HepG2 (cell line): ENCODE results near the gene LGI4. TPM values are rescaled to one million over a fixed set of nuclear protein-coding genes. Genes with fewer than 3 reads are reported as not detected.
A peak's percentile ranks its signal among the peaks of the same experiment; 100 is the strongest.

Experiments used
- ATAC-seq: fragments of 200-7000 bp; cut with Tn5 transposase; 3 replicates; pipeline ENCODE4 v1.9.1; 2020; ENCODE audit warnings: mild to moderate bottlenecking, moderate library complexity
- BruUV-seq: library from RNA; stranded (reverse); fragments of 400-500 nt; replicated peaks from 2 replicates; lab custom pipeline; 2021; lab: Mats Ljungman, UMichigan
- CTCF ChIA-PET: fragments of 300-600 bp; formaldehyde crosslinking; extraction: SDS; loops from one replicate; lab custom pipeline; 2021; ENCODE audit warnings: low total read pairs, inconsistent platforms, low intra/inter-chr PET ratio; lab: Yijun Ruan, JAX
- POLR2A ChIA-PET: fragments of 350-600 bp; sonication (Branson Sonifier 250); formaldehyde crosslinking; loops from one replicate; lab custom pipeline; 2020; ENCODE audit warnings: antibody characterized with exemption, inconsistent platforms; lab: Yijun Ruan, JAX
- DNase-seq: peaks from one replicate; pipeline ENCODE4 v3.0.0-alpha.2; 2015; ENCODE audit warnings: low spot score
- FAIRE-seq: peaks from 3 replicates; lab custom pipeline; 2011; peaks lifted over from hg19 to GRCh38; lab: Jason Lieb, UNC
- H2AFZ ChIP-seq: one replicate; pipeline ENCODE4 v1.6.1; 2011; ENCODE audit warnings: low read length, inconsistent platforms
- H3K27ac ChIP-seq: fragments of 300-600 bp; 3 replicates; pipeline ENCODE4 v1.8.0; 2011; ENCODE audit warnings: mixed run types, mild to moderate bottlenecking, mixed read lengths, low read length, inconsistent platforms; ENCODE audit not compliant: insufficient read depth; ENCODE audit errors: extremely low read length
- H3K27me3 ChIP-seq, 2 experiments: fragments of 200-600 bp in 1 of 2; 2 replicates in 1 of 2; 3 replicates in 1 of 2; pipeline versions ENCODE4 v1.6.0 to v1.8.0; 2011; ENCODE audit warnings: low read length in 2 of 2, mild to moderate bottlenecking in 2 of 2, moderate library complexity in 2 of 2, inconsistent platforms in 1 of 2; ENCODE audit not compliant: insufficient read depth in 2 of 2, control insufficient read depth in 1 of 2
- H3K36me3 ChIP-seq, 2 experiments: fragments of 200-600 bp in 1 of 2; replicated peaks in 1 of 2; 2 replicates in 1 of 2; 3 replicates in 1 of 2; pipeline versions ENCODE4 v1.5.1 to v1.8.0; 2011; ENCODE audit warnings: low read length in 2 of 2, inconsistent platforms in 1 of 2; ENCODE audit not compliant: insufficient read depth in 2 of 2, control insufficient read depth in 1 of 2
- H3K4me1 ChIP-seq: 2 replicates; pipeline ENCODE4 v1.5.1; 2012; ENCODE audit warnings: low read length, inconsistent platforms; ENCODE audit not compliant: insufficient read depth
- H3K4me2 ChIP-seq: 2 replicates; pipeline ENCODE4 v1.6.0; 2011; ENCODE audit warnings: low read depth, low read length, inconsistent platforms
- H3K4me3 ChIP-seq, 3 experiments: fragments of 200-600 bp in 1 of 3; sonication (generic), shearing (Covaris generic) in 1 of 3; replicated peaks in 1 of 3; 2 replicates each; pipeline ENCODE4 v1.5.1; 2011 to 2016; ENCODE audit warnings: low read length in 3 of 3, inconsistent platforms in 2 of 3, low read depth in 2 of 3, mild to moderate bottlenecking in 2 of 3, control low read depth in 1 of 3, mixed read lengths in 1 of 3; ENCODE audit not compliant: insufficient read depth in 1 of 3
- H3K79me2 ChIP-seq: one replicate; pipeline ENCODE4 v1.6.1; 2011; ENCODE audit warnings: low read length, inconsistent platforms; ENCODE audit not compliant: insufficient read depth
- H3K9ac ChIP-seq: 2 replicates; pipeline ENCODE4 v1.6.0; 2011; ENCODE audit warnings: mild to moderate bottlenecking, low read depth, low read length, inconsistent platforms; ENCODE audit not compliant: insufficient read depth
- H3K9me3 ChIP-seq: 2 replicates; pipeline ENCODE4 v1.5.1; 2012; ENCODE audit warnings: mild to moderate bottlenecking, low read length
- H4K20me1 ChIP-seq: 2 replicates; pipeline ENCODE4 v1.6.0; 2011; ENCODE audit warnings: inconsistent platforms, mild to moderate bottlenecking, low read length, moderate library complexity; ENCODE audit not compliant: insufficient read depth
- IRF2 ChIP-seq: IDR thresholded peaks from 2 replicates; pipeline ENCODE4 v1.6.1; 2018; ENCODE audit warnings: missing genetic modification reagents, missing compliant biosample characterization
- KLF11 ChIP-seq: IDR thresholded peaks from 2 replicates; pipeline ENCODE4 v1.6.1; 2016; ENCODE audit warnings: missing compliant biosample characterization
- MAFF ChIP-seq: IDR thresholded peaks from 2 replicates; pipeline ENCODE4 v1.6.1; 2011; ENCODE audit warnings: low read depth, low read length, improper control_type of control experiment
- MAFK ChIP-seq, 2 experiments: IDR thresholded peaks in 1 of 2; conservative IDR thresholded peaks in 1 of 2; 2 replicates each; pipeline ENCODE4 v1.6.1; 2011; ENCODE audit warnings: improper control_type of control experiment in 2 of 2, low read length in 2 of 2
- MEIS2 ChIP-seq: sonication (generic); formaldehyde crosslinking; IDR thresholded peaks from 2 replicates; pipeline ENCODE4 v1.9.0; 2021; ENCODE audit warnings: mild to moderate bottlenecking, missing genetic modification reagents
- MTA3 ChIP-seq: sonication (generic); formaldehyde crosslinking; IDR thresholded peaks from 2 replicates; pipeline ENCODE4 v1.4.0; 2020; ENCODE audit warnings: missing genetic modification reagents
- NCOA2 ChIP-seq: sonication (generic); formaldehyde crosslinking; IDR thresholded peaks from 2 replicates; pipeline ENCODE4 v1.8.0; 2022; ENCODE audit warnings: inconsistent platforms
- ZNF12 ChIP-seq: sonication (generic); formaldehyde crosslinking; IDR thresholded peaks from 2 replicates; pipeline ENCODE4 v1.5.0; 2020; ENCODE audit warnings: missing genetic modification reagents
- ZNF264 ChIP-seq: sonication (generic); formaldehyde crosslinking; IDR thresholded peaks from 2 replicates; pipeline ENCODE4 v1.4.0; 2020; ENCODE audit warnings: missing genetic modification reagents
- ZNF331 ChIP-seq: sonication (generic); formaldehyde crosslinking; IDR thresholded peaks from 2 replicates; pipeline ENCODE4 v1.4.0; 2020; ENCODE audit warnings: missing genetic modification reagents
- ZNF629 ChIP-seq: sonication (generic); formaldehyde crosslinking; conservative IDR thresholded peaks from 2 replicates; pipeline ENCODE4 v1.5.0; 2020; ENCODE audit warnings: missing genetic modification reagents
- WGBS: methylation state at CpG from one replicate; pipeline ENCODE4 v1.1.6; 2017; ENCODE audit warnings: low lambda C conversion rate; 5-methylcytosine and 5-hydroxymethylcytosine counted together
- in situ Hi-C: cut with HindIII; loops from 2 replicates; pipeline ENCODE4 v1.10.0; 2017; ENCODE audit warnings: low pct_unique_long_range_greater_than_20kb; ENCODE audit not compliant: extremely low pct_ligation_motif_present
- intact Hi-C: fragments of 100-400 bp; cut with micrococcal nuclease; formaldehyde crosslinking; loops from one replicate; pipeline ENCODE4 v1.10.0; 2022; ENCODE audit not compliant: unreplicated experiment
- polyA plus RNA-seq, 8 experiments: library from polyadenylated mRNA; depleted of rRNA in 3 of 8; stranded (reverse) in 7 of 8; unstranded in 1 of 8; fragments of >200 nt; fragmentation: Illumina TruSeq in 4 of 8; extraction: Trizol in 4 of 8; gene quantifications; 2 replicates each; pipeline versions ENCODE4 v1.2.1 to v1.2.3, GENCODE V29; 2011 to 2016; ENCODE audit warnings: low read depth in 4 of 8, missing spikeins in 1 of 8, mixed read lengths in 1 of 8; ENCODE audit not compliant: insufficient read depth in 1 of 8
- total RNA-seq, 5 experiments: library from RNA; depleted of rRNA; stranded (reverse); fragments of >200 nt; fragmentation: Illumina TruSeq; extraction: Trizol; gene quantifications; 2 replicates each; pipeline ENCODE4 v1.2.3, GENCODE V29; 2016; ENCODE audit warnings: low read depth in 1 of 5
- TF ChIP-seq, protein P1 (sequence below): sonication (generic); formaldehyde crosslinking; IDR thresholded peaks from 2 replicates; pipeline ENCODE4 v1.8.0; 2022; ENCODE audit warnings: missing genetic modification reagents, mild to moderate bottlenecking, moderate library complexity, borderline replicate concordance
- TF ChIP-seq, protein P2 (sequence below): sonication (generic); formaldehyde crosslinking; conservative IDR thresholded peaks from 2 replicates; pipeline ENCODE4 v1.4.0; 2020; ENCODE audit warnings: missing genetic modification reagents
- TF ChIP-seq, protein P3 (sequence below): sonication (generic); formaldehyde crosslinking; IDR thresholded peaks from 2 replicates; pipeline ENCODE4 v1.8.0; 2022; ENCODE audit warnings: missing genetic modification reagents, mild to moderate bottlenecking, inconsistent platforms, borderline replicate concordance

The LGI4 gene
- total and polyA plus RNA-seq, 2 of the 13 experiments (the other 11 are each of a cell fraction or from before 2014, with no cell fraction given): 2.8 TPM; not detected in 1

DNA sequence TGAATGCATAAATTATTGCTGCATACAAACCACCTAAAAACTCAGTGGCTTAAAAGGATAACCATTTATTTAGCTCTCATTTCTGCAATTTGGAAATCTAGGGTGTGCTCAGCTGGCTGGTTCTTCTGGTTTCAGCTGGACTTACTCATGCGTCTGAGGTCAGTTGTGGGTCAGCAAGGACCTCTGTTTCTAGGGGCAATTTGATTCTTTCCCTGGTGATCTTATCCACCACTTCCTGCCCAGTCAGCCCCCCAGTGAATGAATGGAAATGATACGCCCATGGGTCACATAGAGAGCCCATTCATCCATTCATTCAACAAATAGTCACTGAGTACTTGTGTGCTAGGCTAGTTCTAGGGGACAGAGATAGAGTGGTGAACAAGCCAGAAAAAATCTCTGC, 29.6 kb upstream of the LGI4 start:
- in situ Hi-C loops: no loop called here
- ChIA-PET POLR2A (no interaction called here), CTCF (no interaction called here)
- ATAC-seq: no peak
- no TSS peak for BruUV-seq
- Histone ChIP-seq H3K36me3 (no peaks in the 10 kb centered on the region), H3K27me3 (peaks cover 0 to 1% of the 10 kb centered on the region in 2 experiments; a peak in 2 of 5 replicates), H4K20me1 (no peaks in the 10 kb centered on the region), H3K4me1 (peaks cover 6% of the 10 kb centered on the region; the same call in 1 of the 2 replicates), H3K4me3 (no peak overlapping the region), H3K9me3 (peaks cover 20% of the 10 kb centered on the region; the same call in 1 of the 2 replicates), H3K4me2 (no peak overlapping the region), H2AFZ (no peak overlapping the region), H3K79me2 (no peaks in the 10 kb centered on the region), H3K27ac (no peak overlapping the region), H3K9ac (no peak overlapping the region)
- peak; percentile 96 for TF ChIP-seq ZNF331 (CRISPR knock-in tag)
- no peak for TF ChIP-seq IRF2 (CRISPR knock-in tag)
- WGBS: 67% methylated on average over 2 of the region's 2 CpGs
- intact Hi-C loops: no loop called here
- FAIRE-seq: no peak
- DNase-seq: no peak

DNA sequence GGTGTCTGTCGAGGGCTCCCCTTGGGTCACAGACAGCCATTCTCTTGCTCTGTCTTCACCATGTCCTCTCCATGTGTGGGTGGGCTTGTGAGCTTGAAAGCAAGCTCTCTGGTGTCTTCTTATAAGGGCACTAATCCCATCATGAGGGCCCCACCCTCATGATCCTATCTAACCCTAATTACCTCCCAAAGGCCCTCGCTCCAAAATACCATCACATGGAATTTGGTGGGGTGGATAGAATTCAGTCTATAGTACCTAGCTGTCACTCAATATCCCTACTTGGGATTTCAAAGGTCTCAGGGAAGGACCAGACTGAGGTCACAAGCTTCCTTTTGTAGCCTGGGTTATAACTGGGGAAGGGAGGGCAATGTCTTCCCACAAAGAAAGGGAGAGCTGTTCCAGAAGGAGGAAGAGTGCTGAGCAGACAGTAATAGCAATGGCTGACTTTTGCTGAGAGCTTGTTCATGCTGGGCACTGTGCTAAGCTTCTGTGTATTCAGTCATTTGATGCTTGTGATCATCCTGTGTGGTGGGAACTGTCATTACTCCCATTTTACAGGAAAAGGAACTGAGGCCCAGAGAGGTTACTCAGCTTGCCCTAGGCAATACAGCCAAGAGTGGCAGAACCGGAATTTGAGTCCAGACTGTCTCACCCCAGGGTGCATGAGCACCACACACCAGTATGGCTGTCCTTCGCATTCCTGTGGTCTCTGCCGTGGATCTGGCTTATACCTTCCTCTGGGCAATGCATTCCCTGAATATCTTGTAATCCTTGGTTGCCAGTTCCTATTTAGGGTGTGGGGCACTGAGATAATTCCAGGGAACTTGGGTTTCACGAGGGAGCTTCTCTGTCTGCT, 27.8 kb upstream of the LGI4 start:
- peaks cover 6% of the 10 kb centered on the region; the same call in 1 of the 2 replicates for H3K4me1 ChIP-seq
- TF ChIP-seq, protein P1, sequence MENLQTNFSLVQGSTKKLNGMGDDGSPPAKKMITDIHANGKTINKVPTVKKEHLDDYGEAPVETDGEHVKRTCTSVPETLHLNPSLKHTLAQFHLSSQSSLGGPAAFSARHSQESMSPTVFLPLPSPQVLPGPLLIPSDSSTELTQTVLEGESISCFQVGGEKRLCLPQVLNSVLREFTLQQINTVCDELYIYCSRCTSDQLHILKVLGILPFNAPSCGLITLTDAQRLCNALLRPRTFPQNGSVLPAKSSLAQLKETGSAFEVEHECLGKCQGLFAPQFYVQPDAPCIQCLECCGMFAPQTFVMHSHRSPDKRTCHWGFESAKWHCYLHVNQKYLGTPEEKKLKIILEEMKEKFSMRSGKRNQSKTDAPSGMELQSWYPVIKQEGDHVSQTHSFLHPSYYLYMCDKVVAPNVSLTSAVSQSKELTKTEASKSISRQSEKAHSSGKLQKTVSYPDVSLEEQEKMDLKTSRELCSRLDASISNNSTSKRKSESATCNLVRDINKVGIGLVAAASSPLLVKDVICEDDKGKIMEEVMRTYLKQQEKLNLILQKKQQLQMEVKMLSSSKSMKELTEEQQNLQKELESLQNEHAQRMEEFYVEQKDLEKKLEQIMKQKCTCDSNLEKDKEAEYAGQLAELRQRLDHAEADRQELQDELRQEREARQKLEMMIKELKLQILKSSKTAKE (CRISPR knock-in tag): no peak
- no peak for TF ChIP-seq NCOA2
- TF ChIP-seq, protein P2, sequence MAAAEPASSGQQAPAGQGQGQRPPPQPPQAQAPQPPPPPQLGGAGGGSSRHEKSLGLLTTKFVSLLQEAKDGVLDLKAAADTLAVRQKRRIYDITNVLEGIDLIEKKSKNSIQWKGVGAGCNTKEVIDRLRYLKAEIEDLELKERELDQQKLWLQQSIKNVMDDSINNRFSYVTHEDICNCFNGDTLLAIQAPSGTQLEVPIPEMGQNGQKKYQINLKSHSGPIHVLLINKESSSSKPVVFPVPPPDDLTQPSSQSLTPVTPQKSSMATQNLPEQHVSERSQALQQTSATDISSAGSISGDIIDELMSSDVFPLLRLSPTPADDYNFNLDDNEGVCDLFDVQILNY (CRISPR knock-in tag): no peak
- TF ChIP-seq KLF11: no peak
- TF ChIP-seq ZNF12: no peak
- peak; percentile 85 for TF ChIP-seq ZNF264
- TF ChIP-seq, protein P3, sequence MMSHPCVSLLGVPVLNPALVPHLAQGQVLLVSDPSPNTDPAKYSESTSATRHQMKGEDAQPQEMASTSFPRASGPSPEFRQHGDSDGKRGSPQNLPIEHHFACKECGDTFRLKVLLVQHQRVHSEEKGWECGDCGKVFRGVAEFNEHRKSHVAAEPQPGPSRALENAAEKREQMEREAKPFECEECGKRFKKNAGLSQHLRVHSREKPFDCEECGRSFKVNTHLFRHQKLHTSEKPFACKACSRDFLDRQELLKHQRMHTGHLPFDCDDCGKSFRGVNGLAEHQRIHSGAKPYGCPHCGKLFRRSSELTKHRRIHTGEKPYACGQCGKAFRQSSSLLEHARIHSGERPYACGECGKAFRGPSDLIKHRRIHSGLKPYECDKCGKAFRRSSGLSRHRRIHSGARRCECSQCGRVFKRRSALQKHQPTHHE: no peak
- 0 out of 2 replicates have a peak, but pooled peaks have one; percentile 33 for TF ChIP-seq ZNF629
- 0 out of 2 replicates have a peak, but pooled peaks have one; percentile 9 for TF ChIP-seq MAFF
- TF ChIP-seq MAFK (conservative IDR thresholded peaks at IDR 0.05 in 1 of 2, IDR thresholded peaks at IDR 0.05 in 1 of 2; ENCODE audit: low read length in 2 of 2): 0 out of 4 replicates have a peak, but pooled peaks have one; percentile 16 to 22
- no peak for TF ChIP-seq MTA3 (CRISPR knock-in tag)
- no peak for TF ChIP-seq MEIS2 (CRISPR knock-in tag)

More for the DNA sequence above, 27.8 kb upstream of the LGI4 start:
- CTCF ChIA-PET: no interaction called here
- H3K36me3 ChIP-seq: no peaks in the 10 kb centered on the region
- no TSS peak for BruUV-seq
- no peak overlapping the region for H3K27ac ChIP-seq
- no peak for ATAC-seq
- POLR2A ChIA-PET: no interaction called here
- no peak for FAIRE-seq
- in situ Hi-C loops (no loop called here), intact Hi-C loops (no loop called here)
- no peak for DNase-seq
- H3K27me3 ChIP-seq: peaks cover 1 to 4% of the 10 kb centered on the region in 2 experiments; a peak in 2 of 5 replicates
- no peak overlapping the region for H3K4me2 ChIP-seq
- H3K9ac ChIP-seq: no peak overlapping the region
- peaks cover 20% of the 10 kb centered on the region; the same call in 1 of the 2 replicates for H3K9me3 ChIP-seq
- no peaks in the 10 kb centered on the region for H4K20me1 ChIP-seq
- WGBS: 12% methylated on average over 6 of the region's 6 CpGs
- no peaks in the 10 kb centered on the region for H3K79me2 ChIP-seq
- H2AFZ ChIP-seq: no peak overlapping the region
- no peak overlapping the region for H3K4me3 ChIP-seq
